SK-N-MC (cell line): Measurements from ENCODE around the gene ROBO4.

Experiments used
- EZH2 ChIP-seq: fragments of 200-600 bp; sonication (generic); IDR thresholded peaks from one replicate; pipeline ENCODE4 v1.6.1; 2017; ENCODE audit warnings: antibody characterized with exemption
- POLR2AphosphoS5 ChIP-seq: IDR thresholded peaks from 2 replicates; pipeline ENCODE4 v1.6.1; 2012; ENCODE audit warnings: mild to moderate bottlenecking, low read depth, low read length, borderline replicate concordance

DNA sequence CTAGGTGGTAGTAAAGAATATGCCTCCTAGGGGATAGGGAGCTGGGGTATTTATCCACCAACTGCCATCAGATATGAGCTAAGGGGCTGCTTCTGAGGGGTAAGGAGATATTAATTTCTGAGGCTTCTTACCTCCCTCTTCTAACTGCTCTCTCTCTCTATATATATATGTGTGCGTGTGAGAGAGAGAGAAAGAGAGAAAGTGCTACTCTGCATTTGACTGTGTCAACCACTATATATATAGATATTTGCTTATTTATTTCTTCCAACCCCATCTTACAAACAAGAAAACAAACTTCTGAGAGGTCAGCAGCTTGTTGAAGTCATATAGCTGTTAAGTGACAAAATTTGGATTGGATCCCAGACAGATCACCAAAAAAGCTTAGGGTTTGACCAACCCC, 44.0 kb upstream of the ROBO4 start:
- TF ChIP-seq POLR2AphosphoS5, result no peak
- TF ChIP-seq EZH2, result no peak
